ENCODE measurements around the gene ZBTB40.

Gene ZBTB40

GRCh38 chr1:22412932-22413727, 38.5 kb upstream of the ZBTB40 start:
- TF ChIP-seq CTCF (IDR thresholded peaks at IDR 0.05; ENCODE audit: low read length), result no peak
- no peak for TF ChIP-seq EZH2 (IDR thresholded peaks at IDR 0.05; ENCODE audit: borderline replicate concordance, low read length)

DNA sequence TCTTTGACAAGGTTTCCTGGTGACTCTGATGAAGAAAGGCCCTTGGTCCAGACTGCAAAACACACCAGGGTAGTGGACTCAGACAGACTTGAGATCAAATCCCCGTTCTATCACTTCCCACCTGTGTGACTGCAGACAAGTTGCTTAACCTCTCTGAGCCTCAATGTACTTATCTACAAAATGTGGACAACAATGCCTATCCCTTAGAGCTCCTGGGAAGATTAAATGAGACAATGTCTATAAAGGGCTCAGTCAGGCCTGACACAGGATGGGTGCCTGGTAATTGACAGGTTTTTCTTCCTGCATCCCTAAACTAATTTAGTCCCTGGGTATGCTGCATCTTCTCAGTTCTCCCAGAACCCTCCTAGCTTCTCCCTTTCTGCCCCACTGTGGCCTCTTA, 37.9 kb upstream of the ZBTB40 start:
- H3F3A ChIP-seq (ENCODE audit: insufficient read depth, low read length), result no peaks in the 10 kb centered on the region
- no peak for TF ChIP-seq EZH2 (IDR thresholded peaks at IDR 0.05; ENCODE audit: borderline replicate concordance, low read length)
- TF ChIP-seq CTCF (IDR thresholded peaks at IDR 0.05; ENCODE audit: low read length), result no peak
- no peak overlapping the region for H3K4me2 ChIP-seq (ENCODE audit: low read length)
- H3K79me2 ChIP-seq (ENCODE audit: insufficient read depth, low read length), result no peaks in the 10 kb centered on the region
- no peaks in the 10 kb centered on the region for H4K20me1 ChIP-seq (ENCODE audit: insufficient read depth, low read length)
- H3K36me3 ChIP-seq (ENCODE audit: insufficient read depth, low read length), result no peaks in the 10 kb centered on the region
- H3K27me3 ChIP-seq (ENCODE audit: insufficient read depth, low read length), result no peaks in the 10 kb centered on the region; the same call in 1 of the 2 replicates
- H3K9me3 ChIP-seq (ENCODE audit: low read length), result no peaks in the 10 kb centered on the region
- H2AFZ ChIP-seq (ENCODE audit: low read length), result no peak overlapping the region
- no peak overlapping the region for H3K27ac ChIP-seq (ENCODE audit: low read depth, low read length, poor library complexity, severe bottlenecking)
- H3K4me1 ChIP-seq (ENCODE audit: insufficient read depth, low read length, severe bottlenecking), result no peaks in the 10 kb centered on the region
- no peaks in the 10 kb centered on the region for H3K9me2 ChIP-seq (ENCODE audit: low read depth, low read length)
- no peak overlapping the region for H3K9ac ChIP-seq (ENCODE audit: low read length)
- no peak overlapping the region for H3K4me3 ChIP-seq (ENCODE audit: low read depth, low read length, poor library complexity, severe bottlenecking)

More at GRCh38 chr1:22412932-22413727, 38.5 kb upstream of the ZBTB40 start:
- H3F3A ChIP-seq (ENCODE audit: insufficient read depth, low read length), result no peaks in the 10 kb centered on the region
- no peak overlapping the region for H3K4me2 ChIP-seq (ENCODE audit: low read length)
- no peak overlapping the region for H3K9ac ChIP-seq (ENCODE audit: low read length)
- no peaks in the 10 kb centered on the region for H3K9me2 ChIP-seq (ENCODE audit: low read depth, low read length)
- no peaks in the 10 kb centered on the region for H3K36me3 ChIP-seq (ENCODE audit: insufficient read depth, low read length)
- H4K20me1 ChIP-seq (ENCODE audit: insufficient read depth, low read length), result no peaks in the 10 kb centered on the region
- H3K9me3 ChIP-seq (ENCODE audit: low read length), result no peaks in the 10 kb centered on the region
- H3K4me3 ChIP-seq (ENCODE audit: low read depth, low read length, poor library complexity, severe bottlenecking), result no peak overlapping the region
- H3K4me1 ChIP-seq (ENCODE audit: insufficient read depth, low read length, severe bottlenecking), result no peaks in the 10 kb centered on the region
- no peak overlapping the region for H2AFZ ChIP-seq (ENCODE audit: low read length)
- H3K27me3 ChIP-seq (ENCODE audit: insufficient read depth, low read length), result no peaks in the 10 kb centered on the region; the same call in 1 of the 2 replicates
- no peak overlapping the region for H3K27ac ChIP-seq (ENCODE audit: low read depth, low read length, poor library complexity, severe bottlenecking)
- no peaks in the 10 kb centered on the region for H3K79me2 ChIP-seq (ENCODE audit: insufficient read depth, low read length)

GRCh38 chr1:22414244-22414751, 37.4 kb upstream of the ZBTB40 start:
- Histone ChIP-seq H2AFZ (ENCODE audit: low read length) (no peak overlapping the region), H3K9me3 (ENCODE audit: low read length) (no peaks in the 10 kb centered on the region), H3K9me2 (ENCODE audit: low read depth, low read length) (no peaks in the 10 kb centered on the region), H3K9ac (ENCODE audit: low read length) (no peak overlapping the region), H3K4me2 (ENCODE audit: low read length) (no peak overlapping the region), H4K20me1 (ENCODE audit: insufficient read depth, low read length) (no peaks in the 10 kb centered on the region), H3K27me3 (ENCODE audit: insufficient read depth, low read length) (no peaks in the 10 kb centered on the region; the same call in 1 of the 2 replicates), H3K4me3 (ENCODE audit: low read depth, low read length, poor library complexity, severe bottlenecking) (no peak overlapping the region), H3K4me1 (ENCODE audit: insufficient read depth, low read length, severe bottlenecking) (no peaks in the 10 kb centered on the region), H3K36me3 (ENCODE audit: insufficient read depth, low read length) (no peaks in the 10 kb centered on the region), H3F3A (ENCODE audit: insufficient read depth, low read length) (no peaks in the 10 kb centered on the region), H3K27ac (ENCODE audit: low read depth, low read length, poor library complexity, severe bottlenecking) (no peak overlapping the region), H3K79me2 (ENCODE audit: insufficient read depth, low read length) (no peaks in the 10 kb centered on the region)
- no peak for TF ChIP-seq EZH2 (IDR thresholded peaks at IDR 0.05; ENCODE audit: borderline replicate concordance, low read length)
- TF ChIP-seq CTCF (IDR thresholded peaks at IDR 0.05; ENCODE audit: low read length), result no peak

Measured in OCI-LY1 (cell line).